CD4-positive, alpha-beta memory T cell (primary cell): Measurements from ENCODE around the gene ASF1A. TPM values are rescaled to one million over a fixed set of nuclear protein-coding genes. Genes with fewer than 3 reads are reported as not detected.

Source experiments
- CTCF ChIA-PET: fragments of 350-600 bp; sonication (Branson Sonifier 250); formaldehyde crosslinking; loops from one replicate; lab custom pipeline; 2021; ENCODE audit warnings: inconsistent platforms; ENCODE audit not compliant: partially characterized antibody; lab: Charles Lee
- POLR2A ChIA-PET: fragments of 350-600 bp; sonication (Branson Sonifier 250); formaldehyde crosslinking; loops from one replicate; lab custom pipeline; 2021; ENCODE audit not compliant: partially characterized antibody; lab: Charles Lee
- DNase-seq, 5 donors: peaks; one replicate each; pipeline versions ENCODE4 v3.0.0 to v3.0.0-alpha.2; 2020 to 2022; ENCODE audit warnings: mixed read lengths in 1 of 5
- H3K27ac ChIP-seq: one replicate; pipeline ENCODE4 v1.7.0; 2013; ENCODE audit warnings: low read depth, low read length
- H3K27me3 ChIP-seq: 2 replicates; pipeline ENCODE4 v1.7.0; 2013; ENCODE audit warnings: mild to moderate bottlenecking, low read length, moderate library complexity; ENCODE audit not compliant: insufficient read depth
- H3K36me3 ChIP-seq: 2 replicates; pipeline ENCODE4 v1.7.0; 2013; ENCODE audit warnings: mild to moderate bottlenecking, low read length, moderate library complexity; ENCODE audit not compliant: insufficient read depth
- H3K4me1 ChIP-seq: 2 replicates; pipeline ENCODE4 v1.7.0; 2013; ENCODE audit warnings: mild to moderate bottlenecking, low read length, moderate library complexity; ENCODE audit not compliant: insufficient read depth
- H3K4me3 ChIP-seq, 2 donors: one replicate each; pipeline ENCODE4 v1.7.0; 2013; ENCODE audit warnings: low read length in 2 of 2, mild to moderate bottlenecking in 1 of 2
- H3K9me3 ChIP-seq, 2 donors: one replicate each; pipeline ENCODE4 v1.7.0; 2013; ENCODE audit warnings: low read length in 2 of 2, control low read depth in 1 of 2; ENCODE audit not compliant: control insufficient read depth in 1 of 2
- H3K27ac Mint-ChIP-seq, 7 donors: one replicate each; pipeline ENCODE4 v1.8.0; 2020 to 2021; ENCODE audit warnings: mixed read lengths in 7 of 7, mild to moderate bottlenecking in 6 of 7, inconsistent platforms in 3 of 7, moderate library complexity in 3 of 7
- H3K27me3 Mint-ChIP-seq, 2 donors: one replicate each; pipeline ENCODE4 v1.8.0; 2020 to 2021; ENCODE audit warnings: mixed read lengths in 2 of 2
- H3K36me3 Mint-ChIP-seq, 2 donors: one replicate each; pipeline ENCODE4 v1.8.0; 2020 to 2021; ENCODE audit warnings: mixed read lengths in 2 of 2, inconsistent platforms in 1 of 2, mild to moderate bottlenecking in 1 of 2
- H3K4me1 Mint-ChIP-seq, 4 donors: one replicate each; pipeline ENCODE4 v1.8.0; 2020 to 2021; ENCODE audit warnings: mixed read lengths in 4 of 4, mild to moderate bottlenecking in 1 of 4
- H3K4me3 Mint-ChIP-seq, 8 donors: one replicate each; pipeline ENCODE4 v1.8.0; 2020 to 2021; ENCODE audit warnings: mixed read lengths in 8 of 8, mild to moderate bottlenecking in 7 of 8, moderate library complexity in 6 of 8, inconsistent platforms in 3 of 8
- H3K9me3 Mint-ChIP-seq, 8 donors: one replicate each; pipeline ENCODE4 v1.8.0; 2020 to 2021; ENCODE audit warnings: mixed read lengths in 8 of 8, mild to moderate bottlenecking in 5 of 8, inconsistent platforms in 3 of 8, moderate library complexity in 1 of 8
- intact Hi-C: fragments of 100-400 bp; cut with micrococcal nuclease; formaldehyde crosslinking; loops from one replicate; pipeline ENCODE4 v1.15.1; 2023
- polyA plus RNA-seq, 2 donors: library from polyadenylated mRNA; unstranded; fragments of 300-500 nt; fragmentation: Illumina TruSeq; gene quantifications; one replicate each; pipeline ENCODE4 v1.2.3, GENCODE V29; 2021
- total RNA-seq, 2 experiments: library from RNA; stranded (reverse); gene quantifications; one replicate each; pipeline ENCODE4 v1.2.3, GENCODE V29; 2021

ASF1A gene
- total and polyA plus RNA-seq, 4 experiments from 2014 or later = 64.0 to 78.5 (median 66.2) TPM

DNA sequence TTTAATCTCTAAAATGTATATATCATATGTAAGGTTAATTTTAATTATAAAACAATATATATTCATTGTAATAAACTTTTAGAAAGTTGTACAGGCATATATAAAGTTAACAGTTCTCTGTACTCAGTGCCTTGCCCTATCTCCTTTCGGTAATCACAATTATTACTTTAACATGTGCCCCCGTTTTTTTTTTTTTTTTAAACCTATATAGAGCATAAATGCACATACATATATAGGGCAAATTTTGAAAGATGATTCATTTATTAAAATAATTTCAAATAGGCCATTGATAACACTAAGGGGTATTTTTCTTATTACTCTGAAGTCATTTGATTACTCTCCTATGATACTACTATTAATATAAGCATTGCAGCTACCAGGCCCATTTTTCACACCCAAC, 1.9 kb downstream of the ASF1A start:
- Mint-ChIP-seq H3K27ac (peak overlapping the region; percentile 58 to 91 (median 83)), H3K27me3 (peaks cover 0 to 1% of the 10 kb centered on the region in 2 donors), H3K4me1 (peaks cover 53 to 78% (median 62%) of the 10 kb centered on the region in 4 donors), H3K36me3 (peaks cover 15 to 39% of the 10 kb centered on the region in 2 donors), H3K4me3 (peak overlapping the region; percentile 67 to 83 (median 78)), H3K9me3 (peaks cover 0 to 6% (median 0%) of the 10 kb centered on the region in 8 donors)
- no peak for DNase-seq
- intact Hi-C loops = loop anchor here (2.0 kb wide), 1 partner anchor 453 kb away; the partner anchor contains the start of gene MAN1A1
- Histone ChIP-seq H3K4me3 (peak overlapping the region; percentile 17 to 34), H3K27me3 (no peaks in the 10 kb centered on the region), H3K27ac (peak overlapping the region; percentile 6), H3K4me1 (peaks cover 72% of the 10 kb centered on the region), H3K36me3 (no peaks in the 10 kb centered on the region), H3K9me3 (no peaks in the 10 kb centered on the region)
- ChIA-PET POLR2A (interaction anchor here (0.9 to 9.9 kb wide), 16 partner anchors 8 to 337 kb away, joined by 3 to 105 read pairs (median 10); partner anchors contain the start of genes CEP85L, FAM184A and MCM9), CTCF (interaction anchor here (0.9 to 5.9 kb wide), 16 partner anchors 8 to 452 kb away, joined by 3 to 53 read pairs (median 10); partner anchors contain the start of gene FAM184A)

DNA sequence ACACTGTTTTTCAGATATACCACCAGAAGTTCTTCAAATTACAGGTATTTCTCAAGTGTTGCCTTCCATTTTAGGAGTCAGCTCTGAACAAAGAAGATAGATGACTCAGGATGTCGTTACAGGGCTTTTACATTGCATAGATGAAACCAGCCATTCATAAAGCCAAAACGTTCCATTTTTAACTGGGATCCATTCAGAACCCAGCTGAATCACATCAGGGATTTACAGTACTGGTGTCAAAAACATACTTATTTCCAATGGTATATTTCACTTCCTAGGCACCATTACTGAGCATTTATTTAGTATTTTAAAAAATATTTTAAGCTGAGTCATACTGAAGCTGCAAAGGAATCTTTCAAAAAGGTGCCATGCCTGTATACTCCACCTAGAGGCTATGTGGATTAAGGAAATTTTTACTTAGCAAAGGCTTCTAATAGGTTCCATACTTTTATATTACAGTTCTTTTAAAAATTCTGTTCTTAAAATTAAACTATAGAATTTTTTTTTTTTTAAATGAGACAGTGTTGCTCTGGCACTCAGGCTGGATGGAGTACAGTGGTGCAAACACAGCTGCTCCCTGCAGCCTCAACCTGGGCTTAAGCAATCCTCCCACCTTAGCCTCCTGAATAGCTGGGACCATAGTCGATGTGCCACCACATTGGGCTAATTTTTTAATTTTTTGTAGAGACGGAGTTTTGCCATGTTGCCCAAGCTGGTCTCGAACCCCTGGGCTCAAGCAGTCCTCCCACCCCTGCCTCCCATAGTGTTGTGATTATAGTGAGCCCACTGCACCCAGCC, 2.6 kb downstream of the ASF1A start:
- Mint-ChIP-seq H3K9me3 (peaks cover 0 to 6% (median 0%) of the 10 kb centered on the region in 8 donors), H3K4me3 (peak overlapping the region; percentile 67 to 83 (median 78)), H3K27me3 (peaks cover 0 to 1% of the 10 kb centered on the region in 2 donors), H3K4me1 (peaks cover 52 to 78% (median 60%) of the 10 kb centered on the region in 4 donors), H3K36me3 (peaks cover 20 to 46% of the 10 kb centered on the region in 2 donors), H3K27ac (peak overlapping the region; percentile 58 to 91 (median 83))
- H3K9me3 ChIP-seq = no peaks in the 10 kb centered on the region
- H3K4me3 ChIP-seq = peak overlapping the region; percentile 17 to 34
- H3K4me1 ChIP-seq = peaks cover 72% of the 10 kb centered on the region
- no peaks in the 10 kb centered on the region for H3K36me3 ChIP-seq
- peak overlapping the region; percentile 6 for H3K27ac ChIP-seq
- ChIA-PET POLR2A (interaction anchor here (0.8 to 9.9 kb wide), 15 partner anchors 10 to 454 kb away, joined by 3 to 105 read pairs (median 7); partner anchors contain the start of genes CEP85L, FAM184A and MCM9), CTCF (interaction anchor here (0.7 to 5.9 kb wide), 19 partner anchors 8 to 451 kb away, joined by 3 to 53 read pairs (median 7); partner anchors contain the start of gene FAM184A)
- intact Hi-C loops = no loop called here
- H3K27me3 ChIP-seq = no peaks in the 10 kb centered on the region
- DNase-seq = peak in 4 of 5 donors; percentile 41 to 57 (median 50)

DNA sequence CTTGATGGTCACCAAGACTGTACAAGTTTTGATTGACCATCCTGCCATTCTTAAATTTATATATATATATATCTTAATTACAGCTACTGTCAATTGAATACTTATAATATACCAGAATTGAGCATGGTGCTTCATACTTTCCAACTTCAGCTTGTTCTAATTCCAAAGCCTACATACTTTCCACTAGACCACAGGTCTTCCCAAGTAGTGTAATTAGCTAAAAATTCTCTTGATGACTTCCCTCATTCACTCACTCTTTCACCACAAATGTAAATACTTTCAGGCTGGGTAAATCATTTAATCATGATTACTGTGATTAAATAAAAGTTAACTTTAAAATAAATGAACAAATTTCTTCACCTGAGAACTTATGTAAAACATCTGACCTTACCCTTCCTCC, 3.4 kb downstream of the ASF1A start:
- CTCF ChIA-PET = interaction anchor here (0.7 to 5.9 kb wide), 15 partner anchors 8 to 332 kb away, joined by 3 to 53 read pairs (median 7); no protein-coding TSS in a partner anchor
- H3K36me3 Mint-ChIP-seq = peaks cover 26 to 52% of the 10 kb centered on the region in 2 donors
- H3K27me3 ChIP-seq = no peaks in the 10 kb centered on the region
- H3K27ac Mint-ChIP-seq = peak overlapping the region in 3 of 7 donors; percentile 53 to 68 (median 60)
- peaks cover 0 to 1% of the 10 kb centered on the region in 2 donors for H3K27me3 Mint-ChIP-seq
- no peak for DNase-seq
- no peaks in the 10 kb centered on the region for H3K9me3 ChIP-seq
- intact Hi-C loops = no loop called here
- no peak overlapping the region for H3K4me3 ChIP-seq
- no peak overlapping the region for H3K27ac ChIP-seq
- H3K36me3 ChIP-seq = no peaks in the 10 kb centered on the region
- peaks cover 0 to 6% (median 0%) of the 10 kb centered on the region in 8 donors for H3K9me3 Mint-ChIP-seq
- POLR2A ChIA-PET = interaction anchor here (0.8 to 9.9 kb wide), 11 partner anchors 9 to 453 kb away, joined by 3 to 105 read pairs (median 8); partner anchors contain the start of genes FAM184A and MCM9
- H3K4me1 Mint-ChIP-seq = peaks cover 50 to 78% (median 58%) of the 10 kb centered on the region in 4 donors
- peak overlapping the region in 6 of 8 donors; percentile 8 to 70 (median 51) for H3K4me3 Mint-ChIP-seq
- H3K4me1 ChIP-seq = peaks cover 72% of the 10 kb centered on the region

DNA sequence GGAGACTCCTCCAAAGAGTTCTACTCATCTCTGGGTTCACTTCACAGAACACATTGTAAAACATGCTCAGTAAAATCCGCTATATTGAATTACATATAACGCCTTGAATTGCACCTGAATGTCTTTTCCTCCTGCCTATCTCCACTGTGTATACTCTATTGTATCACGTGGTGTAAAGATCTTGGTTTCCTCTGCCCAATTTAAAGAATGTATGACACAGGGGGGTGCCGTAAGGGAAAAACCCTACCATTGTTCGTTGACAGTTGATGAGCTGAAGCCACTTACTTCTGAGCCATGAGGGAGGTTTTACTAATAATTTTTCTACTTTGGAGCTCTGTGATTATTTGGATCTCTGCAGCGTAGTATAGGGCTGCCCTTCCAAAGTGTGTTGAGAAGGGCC, 6.0 kb downstream of the ASF1A start:
- H3K36me3 ChIP-seq = peaks cover 9% of the 10 kb centered on the region
- ChIA-PET POLR2A (interaction anchor here (0.9 kb wide), 1 partner anchor 190 kb away, joined by 3 read pairs; no protein-coding TSS in a partner anchor), CTCF (no interaction called here)
- no peak overlapping the region for H3K4me3 ChIP-seq
- intact Hi-C loops = no loop called here
- peak in 2 of 5 donors; percentile 36 to 47 for DNase-seq
- H3K4me1 ChIP-seq = peaks cover 90% of the 10 kb centered on the region
- no peaks in the 10 kb centered on the region for H3K9me3 ChIP-seq
- no peaks in the 10 kb centered on the region for H3K9me3 Mint-ChIP-seq
- no peaks in the 10 kb centered on the region for H3K27me3 Mint-ChIP-seq
- peak overlapping the region; percentile 22 to 76 (median 58) for H3K4me3 Mint-ChIP-seq
- peaks cover 44 to 61% of the 10 kb centered on the region in 2 donors for H3K36me3 Mint-ChIP-seq
- peaks cover 61 to 86% (median 73%) of the 10 kb centered on the region in 4 donors for H3K4me1 Mint-ChIP-seq
- H3K27ac ChIP-seq = peak overlapping the region; percentile 39
- H3K27me3 ChIP-seq = no peaks in the 10 kb centered on the region
- H3K27ac Mint-ChIP-seq = peak overlapping the region; percentile 16 to 82 (median 59)

DNA sequence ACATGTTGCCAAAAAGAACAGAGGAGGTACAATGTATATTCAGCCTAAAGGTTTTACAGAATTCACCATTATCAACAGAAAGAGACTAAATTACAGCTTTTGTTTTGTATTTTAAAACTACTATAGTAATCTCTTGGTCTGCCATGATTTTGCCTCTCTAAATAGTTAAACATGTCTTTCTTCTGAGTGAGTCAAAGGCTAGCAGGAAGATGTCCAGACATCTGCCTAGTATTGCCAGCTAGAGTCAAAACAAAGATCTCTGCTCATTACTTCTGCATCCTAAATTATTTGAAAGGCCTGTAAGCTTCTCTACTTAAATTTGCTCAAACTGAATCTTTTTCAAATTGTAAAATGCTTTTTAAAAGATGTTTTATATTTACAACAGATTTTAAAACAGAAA, 8.8 kb downstream of the ASF1A start:
- POLR2A ChIA-PET = interaction anchor here (1.0 to 4.7 kb wide), 3 partner anchors 8 to 32 kb away, joined by 3 to 28 read pairs (median 6); partner anchors contain the start of genes ASF1A and MCM9
- Histone ChIP-seq H3K4me3 (no peak overlapping the region), H3K9me3 (no peaks in the 10 kb centered on the region), H3K27me3 (no peaks in the 10 kb centered on the region), H3K4me1 (peaks cover 88% of the 10 kb centered on the region), H3K36me3 (peaks cover 28% of the 10 kb centered on the region), H3K27ac (no peak overlapping the region)
- Mint-ChIP-seq H3K4me1 (peaks cover 67 to 95% (median 82%) of the 10 kb centered on the region in 4 donors), H3K27me3 (no peaks in the 10 kb centered on the region), H3K36me3 (peaks cover 61 to 82% of the 10 kb centered on the region in 2 donors), H3K9me3 (no peaks in the 10 kb centered on the region), H3K27ac (peak overlapping the region in 6 of 7 donors; percentile 20 to 64 (median 52)), H3K4me3 (peak overlapping the region in 5 of 8 donors; percentile 6 to 36 (median 8))
- intact Hi-C loops = loop anchor here (1.0 kb wide), 1 partner anchor 8 kb away; the partner anchor contains the start of gene ASF1A
- CTCF ChIA-PET = interaction anchor here (0.8 kb wide), 1 partner anchor 17 kb away, joined by 3 read pairs; no protein-coding TSS in a partner anchor
- DNase-seq = no peak

DNA sequence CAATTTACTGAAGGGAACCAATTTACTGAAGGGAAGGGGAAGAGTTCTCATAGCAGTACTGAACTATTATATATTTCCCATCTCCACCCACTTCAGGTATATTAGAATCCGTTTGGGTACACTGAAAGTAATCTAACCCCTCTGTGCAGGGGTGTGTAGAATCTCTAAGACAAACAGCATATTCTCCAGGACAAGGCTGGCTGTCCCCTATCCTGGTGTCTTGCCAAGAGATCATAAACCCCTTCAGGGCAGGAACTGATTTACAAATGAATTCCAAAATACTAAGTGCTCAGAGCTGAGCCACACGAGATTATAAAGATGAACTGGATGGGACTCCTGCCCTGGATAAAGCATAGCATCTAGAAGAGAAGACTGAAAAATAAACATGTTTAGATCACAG, 9.2 kb downstream of the ASF1A start:
- H3K4me3 Mint-ChIP-seq = peak overlapping the region in 3 of 8 donors; percentile 11 to 36 (median 17)
- intact Hi-C loops = no loop called here
- no peaks in the 10 kb centered on the region for H3K27me3 Mint-ChIP-seq
- H3K36me3 Mint-ChIP-seq = peaks cover 63 to 84% of the 10 kb centered on the region in 2 donors
- H3K27ac Mint-ChIP-seq = peak overlapping the region; percentile 20 to 64 (median 52)
- POLR2A ChIA-PET = interaction anchor here (1.0 to 4.7 kb wide), 3 partner anchors 9 to 31 kb away, joined by 3 to 28 read pairs (median 6); partner anchors contain the start of genes ASF1A and MCM9
- Histone ChIP-seq H3K9me3 (no peaks in the 10 kb centered on the region), H3K27ac (no peak overlapping the region), H3K4me1 (peaks cover 84% of the 10 kb centered on the region), H3K27me3 (no peaks in the 10 kb centered on the region), H3K36me3 (peaks cover 32% of the 10 kb centered on the region), H3K4me3 (no peak overlapping the region)
- peaks cover 64 to 91% (median 78%) of the 10 kb centered on the region in 4 donors for H3K4me1 Mint-ChIP-seq
- DNase-seq = no peak
- no peaks in the 10 kb centered on the region for H3K9me3 Mint-ChIP-seq
- CTCF ChIA-PET = interaction anchor here (0.9 to 1.8 kb wide), 2 partner anchors 8 to 10 kb away, joined by 4 to 13 read pairs; no protein-coding TSS in a partner anchor
